Skeletal muscle tissue (tissue), 4 donors: Measurements from ENCODE around the gene VEGFC. TPM values are rescaled to one million over a fixed set of nuclear protein-coding genes. Genes with fewer than 3 reads are reported as not detected.

ENCODE experiments used
- H3K27ac ChIP-seq: one replicate; pipeline ENCODE4 v1.7.0; 2013; ENCODE audit warnings: mild to moderate bottlenecking, low read depth, low read length, inconsistent platforms
- H3K27me3 ChIP-seq, 3 donors: one replicate each; pipeline ENCODE4 v1.7.0; 2013; ENCODE audit warnings: low read length in 3 of 3; ENCODE audit not compliant: control insufficient read depth in 3 of 3, insufficient read depth in 3 of 3
- H3K36me3 ChIP-seq, 3 donors: one replicate each; pipeline ENCODE4 v1.7.0; 2013; ENCODE audit warnings: low read length in 3 of 3; ENCODE audit not compliant: control insufficient read depth in 3 of 3, insufficient read depth in 3 of 3
- H3K4me1 ChIP-seq, 3 donors: one replicate each; pipeline ENCODE4 v1.7.0; 2013; ENCODE audit warnings: low read length in 3 of 3, mild to moderate bottlenecking in 3 of 3; ENCODE audit not compliant: control insufficient read depth in 3 of 3, insufficient read depth in 3 of 3
- H3K4me3 ChIP-seq, 3 donors: one replicate each; pipeline ENCODE4 v1.7.0; 2013; ENCODE audit warnings: low read length in 3 of 3
- H3K9ac ChIP-seq, 3 donors: one replicate each; pipeline ENCODE4 v1.7.0; 2013; ENCODE audit warnings: low read length in 3 of 3, mild to moderate bottlenecking in 3 of 3, moderate library complexity in 2 of 3, low read depth in 1 of 3
- H3K9me3 ChIP-seq, 3 donors: one replicate each; pipeline ENCODE4 v1.7.0; 2013; ENCODE audit warnings: low read length in 3 of 3; ENCODE audit not compliant: control insufficient read depth in 3 of 3
- total RNA-seq: library from RNA; depleted of rRNA; stranded (reverse); fragments of >200 nt; gene quantifications from one replicate; pipeline ENCODE4 v1.2.3, GENCODE V29; 2014
- donor health status: Osteomylitis.

Gene VEGFC
- total RNA-seq, 1 donor from 2014 or later: 6.8 TPM

- Histone ChIP-seq H3K27me3 (peaks cover 0 to 2% (median 0%) of the 10 kb centered on the region in 3 donors), H3K36me3 (no peaks in the 10 kb centered on the region), H3K9me3 (no peaks in the 10 kb centered on the region), H3K4me3 (no peak overlapping the region), H3K27ac (no peak overlapping the region), H3K4me1 (no peaks in the 10 kb centered on the region), H3K9ac (no peak overlapping the region)
Measured at GRCh38 chr4:176798540-176798939, 5.8 kb upstream of the VEGFC start.

DNA sequence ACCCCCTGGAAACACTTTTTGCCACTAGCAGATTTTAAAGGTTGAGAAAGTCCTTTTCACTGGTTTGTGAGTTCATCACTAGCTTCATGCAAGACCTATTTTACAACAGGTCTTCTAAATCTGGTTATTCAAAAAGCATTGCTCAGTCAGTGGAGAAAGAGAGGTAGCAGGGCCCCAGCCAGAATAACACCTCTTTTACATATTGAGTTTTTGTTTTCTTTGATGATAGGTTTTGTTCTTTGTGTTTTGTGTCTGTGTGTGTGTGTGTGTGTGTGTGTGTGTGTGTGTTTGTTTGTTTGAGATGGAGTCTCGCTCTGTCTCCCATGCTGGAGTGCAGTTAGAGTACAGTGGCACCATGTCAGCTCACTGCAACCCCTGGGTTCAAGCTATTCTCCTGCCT, 2.7 kb upstream of the VEGFC start:
- peaks cover 0 to 7% (median 0%) of the 10 kb centered on the region in 3 donors for H3K27me3 ChIP-seq
- no peak overlapping the region for H3K9ac ChIP-seq
- H3K27ac ChIP-seq: no peak overlapping the region
- H3K36me3 ChIP-seq: no peaks in the 10 kb centered on the region
- peaks cover 0 to 3% (median 0%) of the 10 kb centered on the region in 3 donors for H3K4me1 ChIP-seq
- no peaks in the 10 kb centered on the region for H3K9me3 ChIP-seq
- no peak overlapping the region for H3K4me3 ChIP-seq

- H3K27me3 ChIP-seq: peaks cover 0 to 7% (median 0%) of the 10 kb centered on the region in 3 donors
- no peaks in the 10 kb centered on the region for H3K9me3 ChIP-seq
- peaks cover 0 to 3% (median 0%) of the 10 kb centered on the region in 3 donors for H3K4me1 ChIP-seq
- H3K4me3 ChIP-seq: no peak overlapping the region
- H3K9ac ChIP-seq: no peak overlapping the region
- no peak overlapping the region for H3K27ac ChIP-seq
- no peaks in the 10 kb centered on the region for H3K36me3 ChIP-seq
Measured at GRCh38 chr4:176794651-176795050, 1.9 kb upstream of the VEGFC start.

- H3K36me3 ChIP-seq: no peaks in the 10 kb centered on the region
- no peak overlapping the region for H3K27ac ChIP-seq
- H3K9me3 ChIP-seq: no peaks in the 10 kb centered on the region
- H3K4me1 ChIP-seq: peaks cover 0 to 3% (median 0%) of the 10 kb centered on the region in 3 donors
- peaks cover 0 to 7% (median 0%) of the 10 kb centered on the region in 3 donors for H3K27me3 ChIP-seq
- no peak overlapping the region for H3K4me3 ChIP-seq
- H3K9ac ChIP-seq: no peak overlapping the region
Measured at GRCh38 chr4:176794151-176794550, 1.4 kb upstream of the VEGFC start.

GRCh38 chr4:176793060-176793605, 411 bp upstream of the VEGFC start:
- no peaks in the 10 kb centered on the region for H3K36me3 ChIP-seq
- peak overlapping the region in 2 of 3 donors; percentile 23 to 41 for H3K4me3 ChIP-seq
- H3K27ac ChIP-seq: no peak overlapping the region
- H3K4me1 ChIP-seq: peaks cover 0 to 3% (median 0%) of the 10 kb centered on the region in 3 donors
- H3K9me3 ChIP-seq: no peaks in the 10 kb centered on the region
- no peak overlapping the region for H3K9ac ChIP-seq
- H3K27me3 ChIP-seq: peaks cover 0 to 7% (median 0%) of the 10 kb centered on the region in 3 donors

- Histone ChIP-seq H3K9ac (peak overlapping the region; percentile 65 to 80 (median 78)), H3K27ac (peak overlapping the region; percentile 34), H3K4me3 (peak overlapping the region; percentile 63 to 78 (median 75)), H3K36me3 (no peaks in the 10 kb centered on the region), H3K27me3 (peaks cover 0 to 7% (median 0%) of the 10 kb centered on the region in 3 donors), H3K4me1 (peaks cover 0 to 3% (median 0%) of the 10 kb centered on the region in 3 donors), H3K9me3 (no peaks in the 10 kb centered on the region)
Measured at GRCh38 chr4:176791591-176792325, 964 bp downstream of the VEGFC start.

GRCh38 chr4:176790398-176790797, 2.3 kb downstream of the VEGFC start:
- Histone ChIP-seq H3K27me3 (peaks cover 0 to 7% (median 0%) of the 10 kb centered on the region in 3 donors), H3K9ac (no peak overlapping the region), H3K9me3 (no peaks in the 10 kb centered on the region), H3K4me1 (peaks cover 0 to 3% (median 0%) of the 10 kb centered on the region in 3 donors), H3K36me3 (no peaks in the 10 kb centered on the region), H3K27ac (no peak overlapping the region), H3K4me3 (peak overlapping the region in 1 of 3 donors; percentile 26)

DNA sequence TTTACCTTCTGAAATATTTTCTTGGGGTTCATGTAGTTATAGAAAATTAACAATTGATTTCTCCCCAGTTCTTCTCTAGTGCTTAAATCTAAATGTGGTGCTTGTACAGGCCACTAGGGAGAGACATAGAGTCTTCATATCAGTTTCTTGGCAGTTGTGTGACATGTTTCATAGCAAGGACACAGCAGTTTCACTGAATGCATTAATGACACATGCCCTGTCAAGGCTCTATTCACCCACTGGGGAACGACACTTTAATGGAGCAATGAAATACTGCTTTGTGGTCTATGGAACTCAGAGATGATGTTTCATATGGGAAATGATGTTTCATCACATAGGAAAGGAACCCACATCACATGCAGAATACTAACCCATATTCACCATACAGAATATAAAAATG, 2.8 kb downstream of the VEGFC start:
- H3K4me3 ChIP-seq: peak overlapping the region in 1 of 3 donors; percentile 23
- peaks cover 0 to 7% (median 0%) of the 10 kb centered on the region in 3 donors for H3K27me3 ChIP-seq
- H3K36me3 ChIP-seq: no peaks in the 10 kb centered on the region
- H3K9me3 ChIP-seq: no peaks in the 10 kb centered on the region
- no peak overlapping the region for H3K9ac ChIP-seq
- peaks cover 0 to 3% (median 0%) of the 10 kb centered on the region in 3 donors for H3K4me1 ChIP-seq
- H3K27ac ChIP-seq: no peak overlapping the region

DNA sequence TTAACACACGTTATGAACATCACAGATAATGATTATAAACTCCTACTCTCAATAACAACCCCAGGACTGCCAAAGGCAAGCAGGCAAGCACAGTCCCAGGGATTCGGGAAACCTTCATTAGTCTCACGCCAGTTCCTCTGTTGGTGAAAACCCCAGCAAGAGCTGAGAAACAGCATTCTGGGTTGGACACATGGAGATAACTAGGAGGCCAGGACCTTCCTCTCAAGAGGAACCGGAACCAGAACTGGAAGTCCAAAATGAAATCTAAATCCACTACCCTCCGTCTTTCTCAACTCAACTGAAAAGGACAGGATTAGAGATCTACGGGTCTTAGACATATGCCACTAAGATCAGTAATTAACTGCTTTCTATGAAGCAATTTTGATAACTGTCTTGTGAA, 3.8 kb downstream of the VEGFC start:
- Histone ChIP-seq H3K27ac (no peak overlapping the region), H3K4me3 (peak overlapping the region in 1 of 3 donors; percentile 23), H3K9ac (no peak overlapping the region), H3K4me1 (peaks cover 0 to 3% (median 0%) of the 10 kb centered on the region in 3 donors), H3K9me3 (no peaks in the 10 kb centered on the region), H3K36me3 (no peaks in the 10 kb centered on the region), H3K27me3 (peaks cover 0 to 7% (median 0%) of the 10 kb centered on the region in 3 donors)

DNA sequence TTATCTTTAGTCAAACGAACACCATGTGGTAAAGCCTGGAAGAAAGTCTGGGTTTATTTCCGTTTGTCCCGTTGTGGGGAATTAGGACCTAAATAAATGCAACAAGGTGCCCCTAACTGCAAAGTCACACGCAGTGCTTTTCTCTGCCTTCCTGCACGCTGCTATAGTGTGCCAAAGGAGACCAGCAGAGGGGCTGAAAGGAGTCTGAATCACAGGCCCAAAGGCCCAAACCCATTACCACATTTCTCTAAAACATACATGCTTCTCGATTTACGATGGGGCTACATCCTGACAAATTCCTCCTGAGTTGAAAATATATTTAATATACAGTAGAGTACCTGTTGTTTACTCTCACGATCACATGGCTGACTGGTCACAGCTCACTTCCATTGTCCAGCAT, 4.5 kb downstream of the VEGFC start:
- H3K36me3 ChIP-seq: no peaks in the 10 kb centered on the region
- no peak overlapping the region for H3K27ac ChIP-seq
- H3K27me3 ChIP-seq: peaks cover 0 to 4% (median 0%) of the 10 kb centered on the region in 3 donors
- no peak overlapping the region for H3K9ac ChIP-seq
- H3K9me3 ChIP-seq: no peaks in the 10 kb centered on the region
- H3K4me3 ChIP-seq: no peak overlapping the region
- H3K4me1 ChIP-seq: peaks cover 0 to 3% (median 0%) of the 10 kb centered on the region in 3 donors
